HFF-Myc (cell line): ENCODE data around the gene KAZN.
"Not testable (repeated sequence)": the region's sequence is repeated elsewhere in the genome, so short reads cannot be mapped to it uniquely, and the experiment has no call there.

Experiments used
- DNase-seq: peaks from one replicate; pipeline ENCODE4 v3.0.0-alpha.2; 2011; ENCODE audit warnings: low read depth; ENCODE audit errors: extremely low read depth
- H3K4me3 ChIP-seq: replicated peaks from 2 replicates; pipeline ENCODE4 v1.5.1; 2011; ENCODE audit warnings: low read depth, mild to moderate bottlenecking, control low read depth, low read length
- CTCF ChIP-seq: IDR thresholded peaks from 2 replicates; pipeline ENCODE4 v1.5.1; 2012; ENCODE audit warnings: mild to moderate bottlenecking, low read depth, low read length, control low read depth; ENCODE audit errors: missing control alignments

KAZN gene

DNA sequence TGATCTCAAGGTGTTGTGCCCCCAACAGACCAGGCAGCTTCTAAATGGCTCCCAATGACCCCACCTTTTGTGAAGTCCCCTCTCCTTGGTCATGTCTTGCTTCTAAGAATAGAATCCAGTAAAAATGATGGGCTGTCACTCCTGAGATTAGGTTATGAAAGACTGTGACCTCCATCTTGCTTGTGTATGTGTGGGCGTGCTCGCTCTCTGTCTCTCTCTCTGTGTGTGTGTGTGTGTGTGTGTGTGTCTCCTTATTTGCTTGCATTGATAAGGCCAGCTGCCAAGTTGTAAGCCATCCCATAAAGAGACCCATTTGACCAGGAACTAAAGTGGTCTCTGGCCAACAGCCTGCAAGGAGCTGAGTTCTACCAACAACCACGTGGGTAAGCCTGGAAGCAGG, 532.1 kb downstream of the KAZN start:
- no peak for DNase-seq
- no peak for TF ChIP-seq CTCF
- H3K4me3 ChIP-seq: no peak overlapping the region

- no peak for TF ChIP-seq CTCF
- DNase-seq: no peak
- H3K4me3 ChIP-seq: no peak overlapping the region
Observed at GRCh38 chr1:15132965-15133364, 534.5 kb downstream of the KAZN start.

DNA sequence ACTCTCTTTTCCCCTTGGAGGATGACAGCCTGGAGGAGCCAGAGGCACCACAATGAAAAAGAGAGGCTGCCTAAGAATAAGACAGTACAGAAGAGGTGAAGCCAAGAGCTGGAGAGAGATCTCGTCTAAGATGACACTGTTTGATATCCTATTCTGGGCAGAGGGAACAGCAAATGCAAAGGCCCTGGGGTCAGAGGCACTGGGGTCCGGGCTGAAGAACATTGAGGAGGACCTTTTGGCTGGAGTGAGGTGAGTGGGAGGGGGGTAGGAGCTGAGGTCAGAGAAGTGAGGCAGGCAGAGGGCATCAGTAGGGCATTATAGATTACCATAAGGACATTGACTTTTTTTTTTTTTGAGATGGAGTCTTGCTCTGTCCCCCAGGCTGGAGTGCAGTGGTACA, 535.8 kb downstream of the KAZN start:
- DNase-seq: no peak
- TF ChIP-seq CTCF: no peak
- H3K4me3 ChIP-seq: no peak overlapping the region

- DNase-seq, H3K4me3 ChIP-seq: not testable (repeated sequence)
Observed at GRCh38 chr1:15135604-15136003, 537.1 kb downstream of the KAZN start.

DNA sequence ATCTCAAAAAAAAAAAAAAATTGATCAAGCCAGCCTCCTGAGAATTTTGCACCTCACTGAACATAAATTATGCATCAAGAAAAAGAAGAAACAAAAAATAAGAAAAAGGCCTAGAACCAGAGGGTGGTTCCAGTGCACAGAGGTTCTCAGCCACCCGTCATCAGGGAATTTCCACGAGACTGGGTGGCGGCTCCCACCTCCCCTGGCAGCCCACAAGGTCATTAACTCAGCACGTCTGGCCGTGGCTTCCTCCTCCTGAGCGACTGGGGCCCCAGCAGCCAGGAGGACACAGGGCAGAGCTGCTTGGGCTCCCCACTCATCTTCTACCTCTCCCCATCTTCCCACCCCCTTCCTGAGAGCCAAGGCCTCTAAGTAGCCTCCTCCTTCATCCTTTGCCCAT, 539.3 kb downstream of the KAZN start:
- H3K4me3 ChIP-seq: no peak overlapping the region
- no peak for DNase-seq
- TF ChIP-seq CTCF: no peak

- TF ChIP-seq CTCF: no peak
- DNase-seq: no peak
- no peak overlapping the region for H3K4me3 ChIP-seq
Observed at GRCh38 chr1:15139654-15140350, 541.3 kb downstream of the KAZN start.

GRCh38 chr1:15141935-15142539, 543.6 kb downstream of the KAZN start:
- TF ChIP-seq CTCF: no peak
- H3K4me3 ChIP-seq: no peak overlapping the region
- DNase-seq: peak; percentile 72
